Fibroblast of lung (primary cell): ENCODE measurements around the gene TSHZ3. TPM values are rescaled to one million over a fixed set of nuclear protein-coding genes. Genes with fewer than 3 reads are reported as not detected.

ENCODE experiments used
- DNase-seq, 2 donors: peaks; one replicate each; pipeline versions ENCODE4 v3.0.0 to v3.0.0-alpha.2; 2010; ENCODE audit warnings: low read depth in 2 of 2
- H2AFZ ChIP-seq: 2 replicates; pipeline ENCODE4 v1.5.1; 2012; ENCODE audit warnings: low read length, control low read depth, inconsistent platforms
- H3K27ac ChIP-seq: 2 replicates; pipeline ENCODE4 v1.5.1; 2011; ENCODE audit warnings: low read length, control low read depth; ENCODE audit not compliant: insufficient read depth
- H3K27me3 ChIP-seq: 2 replicates; pipeline ENCODE4 v1.5.1; 2011; ENCODE audit warnings: mild to moderate bottlenecking, low read length; ENCODE audit not compliant: control insufficient read depth, insufficient read depth
- H3K36me3 ChIP-seq: 2 replicates; pipeline ENCODE4 v1.5.1; 2011; ENCODE audit warnings: low read length; ENCODE audit not compliant: control insufficient read depth, insufficient read depth
- H3K4me1 ChIP-seq: 2 replicates; pipeline ENCODE4 v1.5.1; 2011; ENCODE audit warnings: low read length; ENCODE audit not compliant: control insufficient read depth, insufficient read depth; ENCODE audit errors: extremely low read depth
- H3K4me2 ChIP-seq: 2 replicates; pipeline ENCODE4 v1.5.1; 2011; ENCODE audit warnings: low read length, control low read depth; ENCODE audit not compliant: insufficient read depth; ENCODE audit errors: extremely low read depth
- H3K4me3 ChIP-seq, 4 experiments: fragments of 200-600 bp in 1 of 4; sonication (generic) in 1 of 4; replicated peaks in 1 of 4; 2 replicates each; pipeline ENCODE4 v1.5.1; 2011 to 2016; ENCODE audit warnings: low read length in 4 of 4, low read depth in 3 of 4, mild to moderate bottlenecking in 3 of 4, control low read depth in 2 of 4, inconsistent platforms in 1 of 4, mixed read lengths in 1 of 4; ENCODE audit not compliant: insufficient read depth in 1 of 4; ENCODE audit errors: control extremely low read depth in 1 of 4
- H3K79me2 ChIP-seq: 2 replicates; pipeline ENCODE4 v1.5.1; 2012; ENCODE audit warnings: mild to moderate bottlenecking, low read length, inconsistent platforms; ENCODE audit not compliant: control insufficient read depth, insufficient read depth
- H3K9ac ChIP-seq: 2 replicates; pipeline ENCODE4 v1.5.1; 2011; ENCODE audit warnings: mild to moderate bottlenecking, low read length, control low read depth; ENCODE audit not compliant: insufficient read depth
- H3K9me3 ChIP-seq: 2 replicates; pipeline ENCODE4 v1.5.1; 2012; ENCODE audit warnings: low read depth, low read length; ENCODE audit not compliant: control insufficient read depth, insufficient read depth
- H4K20me1 ChIP-seq: 2 replicates; pipeline ENCODE4 v1.5.1; 2011; ENCODE audit warnings: low read length; ENCODE audit not compliant: control insufficient read depth, insufficient read depth; ENCODE audit errors: extremely low read depth
- CTCF ChIP-seq, 2 donors: IDR thresholded peaks in 1 of 2; conservative IDR thresholded peaks in 1 of 2; 1 replicate in 1 of 2; 2 replicates in 1 of 2; pipeline ENCODE4 v1.5.1; 2011 to 2012; ENCODE audit warnings: low read length in 2 of 2, control low read depth in 1 of 2, inconsistent platforms in 1 of 2, low read depth in 1 of 2, mild to moderate bottlenecking in 1 of 2
- EZH2 ChIP-seq: IDR thresholded peaks from 2 replicates; pipeline ENCODE4 v1.5.1; 2012; ENCODE audit warnings: low read length, control low read depth, mild to moderate bottlenecking; ENCODE audit errors: missing control alignments
- polyA plus RNA-seq, 2 donors: library from polyadenylated mRNA; depleted of rRNA in 1 of 2; stranded (reverse) in 1 of 2; unstranded in 1 of 2; fragments of >200 nt; gene quantifications; 2 replicates each; pipeline ENCODE4 v1.2.1, GENCODE V29; 2011 to 2012; ENCODE audit warnings: missing spikeins in 1 of 2
- total RNA-seq: library from RNA; depleted of rRNA; stranded (reverse); fragments of >200 nt; gene quantifications from 2 replicates; pipeline ENCODE4 v1.2.1, GENCODE V29; 2014

The TSHZ3 gene
- total and polyA plus RNA-seq, 2 donors (not counting 1 experiment from before 2014, with no cell fraction given): 7.0 to 17.3 TPM

DNA sequence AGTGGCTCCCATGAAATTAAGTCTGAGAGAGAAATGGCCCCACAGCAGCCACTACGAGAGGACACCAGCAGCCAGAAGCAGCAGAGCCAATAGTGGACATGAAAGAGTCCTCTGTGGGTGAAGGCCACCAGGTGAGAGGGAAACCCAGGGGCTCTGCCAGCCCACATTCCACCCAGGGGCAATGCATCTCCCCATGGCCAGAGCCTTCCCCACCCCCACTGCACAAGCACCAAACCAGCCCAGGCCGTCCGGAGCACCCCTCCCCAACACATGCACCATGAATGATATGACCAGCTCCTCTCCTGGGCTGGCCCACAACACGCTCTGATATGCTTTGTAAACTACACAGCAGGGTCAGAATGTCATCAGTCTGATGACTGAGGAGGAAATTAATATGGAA is 66.9 kb downstream of the TSHZ3 start:
- Histone ChIP-seq H3K27me3 (no peaks in the 10 kb centered on the region), H2AFZ (no peak overlapping the region), H3K27ac (no peak overlapping the region), H3K9ac (no peak overlapping the region), H3K36me3 (peaks cover 7% of the 10 kb centered on the region), H4K20me1 (no peaks in the 10 kb centered on the region), H3K4me1 (peaks cover 5% of the 10 kb centered on the region), H3K79me2 (peaks cover 18% of the 10 kb centered on the region), H3K9me3 (no peaks in the 10 kb centered on the region), H3K4me2 (no peak overlapping the region), H3K4me3 (no peak overlapping the region)
- DNase-seq: no peak
- TF ChIP-seq CTCF (conservative IDR thresholded peaks at IDR 0.05 in 1 of 2, IDR thresholded peaks at IDR 0.05 in 1 of 2; ENCODE audit: low read depth in 1 of 2, low read length in 2 of 2) (no peak), EZH2 (no peak)

GRCh38 chr19:31280287-31281006 is 68.8 kb downstream of the TSHZ3 start:
- peaks cover 16% of the 10 kb centered on the region for H3K79me2 ChIP-seq
- TF ChIP-seq EZH2: no peak
- no peak for TF ChIP-seq CTCF (conservative IDR thresholded peaks at IDR 0.05 in 1 of 2, IDR thresholded peaks at IDR 0.05 in 1 of 2; ENCODE audit: low read depth in 1 of 2, low read length in 2 of 2)
- H3K9ac ChIP-seq: no peak overlapping the region

GRCh38 chr19:31279436-31279765 is 69.8 kb downstream of the TSHZ3 start:
- TF ChIP-seq EZH2 (no peak), CTCF (conservative IDR thresholded peaks at IDR 0.05 in 1 of 2, IDR thresholded peaks at IDR 0.05 in 1 of 2; ENCODE audit: low read depth in 1 of 2, low read length in 2 of 2) (no peak)
- Histone ChIP-seq H3K9me3 (no peaks in the 10 kb centered on the region), H3K27ac (no peak overlapping the region), H3K36me3 (peaks cover 13% of the 10 kb centered on the region), H3K27me3 (no peaks in the 10 kb centered on the region), H3K4me2 (no peak overlapping the region), H4K20me1 (no peaks in the 10 kb centered on the region), H3K79me2 (peaks cover 12% of the 10 kb centered on the region), H3K4me1 (no peaks in the 10 kb centered on the region), H3K9ac (no peak overlapping the region), H3K4me3 (no peak overlapping the region), H2AFZ (no peak overlapping the region)
- no peak for DNase-seq

More at GRCh38 chr19:31280287-31281006, 68.8 kb downstream of the TSHZ3 start:
- no peaks in the 10 kb centered on the region for H3K9me3 ChIP-seq
- H3K36me3 ChIP-seq: peaks cover 13% of the 10 kb centered on the region
- no peaks in the 10 kb centered on the region for H3K4me1 ChIP-seq
- no peak overlapping the region for H3K4me3 ChIP-seq
- H3K4me2 ChIP-seq: no peak overlapping the region
- H3K27me3 ChIP-seq: no peaks in the 10 kb centered on the region
- no peaks in the 10 kb centered on the region for H4K20me1 ChIP-seq
- no peak overlapping the region for H3K27ac ChIP-seq
- H2AFZ ChIP-seq: no peak overlapping the region
- DNase-seq: no peak
